Measurements from ENCODE around the gene IL15RA. TPM values are rescaled to one million over a fixed set of nuclear protein-coding genes. Genes with fewer than 3 reads are reported as not detected.

Gene IL15RA
- total and polyA plus RNA-seq, 10 of the 15 experiments (the other 5 are each of a cell fraction or from before 2014, with no cell fraction given): 2.0 to 14.8 (median 12.1) TPM

DNA sequence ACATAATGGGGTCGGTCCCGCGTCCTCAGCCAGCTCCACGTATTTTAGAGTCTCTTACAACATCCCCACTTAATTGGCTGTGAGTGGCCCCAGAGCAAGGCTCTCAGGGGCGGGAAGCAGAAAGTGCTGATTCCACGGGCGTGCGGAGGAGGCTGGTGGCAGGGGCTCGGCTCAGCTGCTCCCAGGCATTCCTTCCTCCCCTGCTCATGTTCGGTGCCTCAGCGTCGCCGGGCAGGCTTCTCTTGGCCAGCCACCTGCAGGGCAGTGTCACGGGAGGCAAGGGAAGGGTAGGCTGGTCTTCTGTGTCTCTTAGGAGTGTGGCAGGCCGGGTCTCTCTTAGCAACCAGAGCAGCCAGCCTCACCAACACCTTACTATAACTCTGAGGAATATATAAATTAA lies 33.8 kb downstream of the IL15RA start:
- Histone ChIP-seq H4K20me1 (ENCODE audit: control insufficient read depth, insufficient read depth) (no peaks in the 10 kb centered on the region), H3K4me1 (ENCODE audit: control insufficient read depth, insufficient read depth, low read length) (no peaks in the 10 kb centered on the region), H3K36me3 (ENCODE audit: control insufficient read depth in 2 of 2, insufficient read depth in 2 of 2, low read length in 1 of 2) (peaks cover 0 to 1% of the 10 kb centered on the region in 2 experiments; a peak in 1 of 4 replicates), H3K27ac (ENCODE audit: control insufficient read depth, insufficient read depth) (no peak overlapping the region), H3K9me3 (replicated peaks; ENCODE audit: control insufficient read depth, insufficient read depth, low read length) (no peaks in the 10 kb centered on the region; the same call in 1 of the 3 replicates), H3K4me2 (ENCODE audit: control insufficient read depth, insufficient read depth) (no peak overlapping the region), H3K9ac (ENCODE audit: control insufficient read depth, insufficient read depth, low read length) (no peak overlapping the region), H3K4me3 (no peak overlapping the region), H2AFZ (ENCODE audit: control insufficient read depth, low read depth, low read length) (no peak overlapping the region), H3K79me2 (ENCODE audit: control insufficient read depth, insufficient read depth, low read length) (no peaks in the 10 kb centered on the region), H3K27me3 (replicated peaks in 1 of 2; ENCODE audit: control insufficient read depth in 2 of 2, insufficient read depth in 2 of 2, low read length in 1 of 2) (no peaks in the 10 kb centered on the region)
- ATAC-seq (no peak), DNase-seq (ENCODE audit: low read depth, low spot score) (no peak), FAIRE-seq (no peak)
- CTCF ChIA-PET: interaction anchor here (0.9 kb wide), 1 partner anchor 170 kb away, joined by 4 read pairs; no protein-coding TSS in a partner anchor
- no TSS peak for BruUV-seq (replicated peaks)
- intact Hi-C loops (cut with micrococcal nuclease; ENCODE audit: unreplicated experiment) (no loop called here), in situ Hi-C loops (cut with MboI) (no loop called here)
- RAD21 ChIA-PET (ENCODE audit: unreplicated experiment): no interaction called here
- 77% methylated on average over 15 of the region's 15 CpGs for WGBS (ENCODE audit: insufficient coverage, insufficient replicate concordance, low lambda C conversion rate, missing lambda C conversion rate)
- SMC1A ChIA-PET (ENCODE audit: uncharacterized antibody, unreplicated experiment): no interaction called here
- POLR2A ChIA-PET: interaction anchor here (0.7 kb wide), 1 partner anchor 123 kb away, joined by 5 read pairs; no protein-coding TSS in a partner anchor
- no peak for TF ChIP-seq STAT1 (conservative IDR thresholded peaks at IDR 0.05)
- no peak for TF ChIP-seq NFYA (IDR thresholded peaks at IDR 0.05; ENCODE audit: borderline replicate concordance, low read depth, low read length)
- no peak for TF ChIP-seq TAF1 (IDR thresholded peaks at IDR 0.05; ENCODE audit: borderline replicate concordance, low read depth, low read length)
- TF ChIP-seq IKZF1 (conservative IDR thresholded peaks at IDR 0.05): no peak
- TF ChIP-seq SPI1 (IDR thresholded peaks at IDR 0.05; ENCODE audit: borderline replicate concordance, insufficient read depth, low read depth, low read length): no peak
- TF ChIP-seq, protein P1, sequence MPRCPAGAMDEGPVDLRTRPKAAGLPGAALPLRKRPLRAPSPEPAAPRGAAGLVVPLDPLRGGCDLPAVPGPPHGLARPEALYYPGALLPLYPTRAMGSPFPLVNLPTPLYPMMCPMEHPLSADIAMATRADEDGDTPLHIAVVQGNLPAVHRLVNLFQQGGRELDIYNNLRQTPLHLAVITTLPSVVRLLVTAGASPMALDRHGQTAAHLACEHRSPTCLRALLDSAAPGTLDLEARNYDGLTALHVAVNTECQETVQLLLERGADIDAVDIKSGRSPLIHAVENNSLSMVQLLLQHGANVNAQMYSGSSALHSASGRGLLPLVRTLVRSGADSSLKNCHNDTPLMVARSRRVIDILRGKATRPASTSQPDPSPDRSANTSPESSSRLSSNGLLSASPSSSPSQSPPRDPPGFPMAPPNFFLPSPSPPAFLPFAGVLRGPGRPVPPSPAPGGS (IDR thresholded peaks at IDR 0.05; ENCODE audit: borderline replicate concordance, insufficient read depth, low read depth, low read length, poor library complexity, severe bottlenecking): no peak
- no peak for TF ChIP-seq LARP7 (IDR thresholded peaks at IDR 0.05)
- no peak for TF ChIP-seq ZSCAN29 (IDR thresholded peaks at IDR 0.05)
- TF ChIP-seq CREB1 (IDR thresholded peaks at IDR 0.05; ENCODE audit: low read depth): no peak
- TF ChIP-seq ETV6 (conservative IDR thresholded peaks at IDR 0.05 in 1 of 2, IDR thresholded peaks at IDR 0.05 in 1 of 2; ENCODE audit: borderline replicate concordance in 1 of 2, low read depth in 1 of 2): no peak
- no peak for TF ChIP-seq KDM1A (IDR thresholded peaks at IDR 0.05; ENCODE audit: borderline replicate concordance)
- no peak for TF ChIP-seq CHD1 (IDR thresholded peaks at IDR 0.05; ENCODE audit: low read depth, low read length)
- no peak for TF ChIP-seq YBX1 (IDR thresholded peaks at IDR 0.05)
- TF ChIP-seq, protein P2, sequence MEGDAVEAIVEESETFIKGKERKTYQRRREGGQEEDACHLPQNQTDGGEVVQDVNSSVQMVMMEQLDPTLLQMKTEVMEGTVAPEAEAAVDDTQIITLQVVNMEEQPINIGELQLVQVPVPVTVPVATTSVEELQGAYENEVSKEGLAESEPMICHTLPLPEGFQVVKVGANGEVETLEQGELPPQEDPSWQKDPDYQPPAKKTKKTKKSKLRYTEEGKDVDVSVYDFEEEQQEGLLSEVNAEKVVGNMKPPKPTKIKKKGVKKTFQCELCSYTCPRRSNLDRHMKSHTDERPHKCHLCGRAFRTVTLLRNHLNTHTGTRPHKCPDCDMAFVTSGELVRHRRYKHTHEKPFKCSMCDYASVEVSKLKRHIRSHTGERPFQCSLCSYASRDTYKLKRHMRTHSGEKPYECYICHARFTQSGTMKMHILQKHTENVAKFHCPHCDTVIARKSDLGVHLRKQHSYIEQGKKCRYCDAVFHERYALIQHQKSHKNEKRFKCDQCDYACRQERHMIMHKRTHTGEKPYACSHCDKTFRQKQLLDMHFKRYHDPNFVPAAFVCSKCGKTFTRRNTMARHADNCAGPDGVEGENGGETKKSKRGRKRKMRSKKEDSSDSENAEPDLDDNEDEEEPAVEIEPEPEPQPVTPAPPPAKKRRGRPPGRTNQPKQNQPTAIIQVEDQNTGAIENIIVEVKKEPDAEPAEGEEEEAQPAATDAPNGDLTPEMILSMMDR (IDR thresholded peaks at IDR 0.05 in 2 of 3, conservative IDR thresholded peaks at IDR 0.05 in 1 of 3; ENCODE audit: control insufficient read depth in 2 of 3, extremely low read depth in 1 of 3, insufficient read depth in 1 of 3, low read depth in 3 of 3, low read length in 3 of 3): no peak
- no peak for TF ChIP-seq MTA3 (IDR thresholded peaks at IDR 0.05; ENCODE audit: borderline replicate concordance, low read length)
- TF ChIP-seq POU2F2 (IDR thresholded peaks at IDR 0.05; ENCODE audit: borderline replicate concordance, low read depth, low read length): no peak
- no peak for TF ChIP-seq NFIC (IDR thresholded peaks at IDR 0.05; ENCODE audit: low read depth, low read length)
- TF ChIP-seq, protein P3, sequence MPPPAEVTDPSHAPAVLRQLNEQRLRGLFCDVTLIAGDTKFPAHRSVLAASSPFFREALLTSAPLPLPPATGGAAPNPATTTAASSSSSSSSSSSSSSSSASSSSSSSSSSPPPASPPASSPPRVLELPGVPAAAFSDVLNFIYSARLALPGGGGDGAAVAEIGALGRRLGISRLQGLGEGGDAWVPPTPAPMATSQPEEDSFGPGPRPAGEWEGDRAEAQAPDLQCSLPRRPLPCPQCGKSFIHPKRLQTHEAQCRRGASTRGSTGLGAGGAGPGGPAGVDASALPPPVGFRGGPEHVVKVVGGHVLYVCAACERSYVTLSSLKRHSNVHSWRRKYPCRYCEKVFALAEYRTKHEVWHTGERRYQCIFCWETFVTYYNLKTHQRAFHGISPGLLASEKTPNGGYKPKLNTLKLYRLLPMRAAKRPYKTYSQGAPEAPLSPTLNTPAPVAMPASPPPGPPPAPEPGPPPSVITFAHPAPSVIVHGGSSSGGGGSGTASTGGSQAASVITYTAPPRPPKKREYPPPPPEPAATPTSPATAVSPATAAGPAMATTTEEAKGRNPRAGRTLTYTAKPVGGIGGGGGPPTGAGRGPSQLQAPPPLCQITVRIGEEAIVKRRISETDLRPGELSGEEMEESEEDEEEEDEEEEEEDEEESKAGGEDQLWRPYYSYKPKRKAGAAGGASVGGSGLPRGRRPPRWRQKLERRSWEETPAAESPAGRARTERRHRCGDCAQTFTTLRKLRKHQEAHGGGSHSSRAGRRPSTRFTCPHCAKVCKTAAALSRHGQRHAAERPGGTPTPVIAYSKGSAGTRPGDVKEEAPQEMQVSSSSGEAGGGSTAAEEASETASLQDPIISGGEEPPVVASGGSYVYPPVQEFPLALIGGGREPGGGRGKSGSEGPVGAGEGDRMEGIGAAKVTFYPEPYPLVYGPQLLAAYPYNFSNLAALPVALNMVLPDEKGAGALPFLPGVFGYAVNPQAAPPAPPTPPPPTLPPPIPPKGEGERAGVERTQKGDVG (CRISPR knock-in tag; IDR thresholded peaks at IDR 0.05): no peak

Data from GM12878 (cell line).